Measurements from ENCODE around the gene OR4D11. TPM values are rescaled to one million over a fixed set of nuclear protein-coding genes. Genes with fewer than 3 reads are reported as not detected.

OR4D11 gene
- total and polyA plus RNA-seq, 9 of the 15 experiments (the other 6 are each of a cell fraction or from before 2014, with no cell fraction given): not detected

DNA sequence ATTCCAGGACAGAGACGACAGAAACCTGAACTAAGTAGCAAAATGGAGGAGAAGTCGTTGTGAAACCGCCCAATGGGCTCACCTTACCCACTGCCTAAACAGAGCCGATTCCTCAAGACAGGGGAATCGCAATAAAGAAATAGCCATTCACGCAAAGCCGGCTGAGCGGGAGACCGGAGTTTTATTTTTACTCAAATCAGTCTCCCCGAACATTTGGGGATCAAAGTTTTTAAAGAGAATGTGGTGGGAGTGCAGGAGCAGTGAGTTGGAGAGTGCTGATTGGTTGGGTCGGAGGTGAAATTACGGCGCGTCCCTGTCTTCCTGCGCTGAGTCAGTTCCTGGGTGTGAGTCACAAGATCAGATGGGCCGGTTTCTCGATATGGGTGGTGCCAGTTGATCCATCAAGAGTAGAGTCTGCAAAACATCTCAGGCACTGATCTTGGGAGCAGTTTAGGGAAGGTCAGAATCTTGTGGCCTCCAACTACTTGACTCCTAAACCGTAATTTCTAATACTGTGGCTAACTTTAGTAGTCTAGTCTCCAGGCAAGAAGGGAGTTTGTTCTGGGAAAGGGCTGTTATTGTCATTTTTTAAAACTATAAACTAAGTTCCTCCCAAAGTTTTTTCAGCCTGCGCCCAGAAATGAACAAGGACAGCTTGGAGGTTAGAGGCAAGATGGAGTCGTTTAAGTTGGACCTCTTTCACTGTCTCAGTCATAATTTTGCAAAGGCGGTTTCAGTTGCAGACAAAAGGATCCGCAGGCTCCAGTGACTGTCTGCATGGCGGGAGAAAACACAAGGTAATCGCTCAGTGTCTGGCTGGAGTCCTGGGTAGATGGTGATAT lies 42.0 kb downstream of the OR4D11 start (continued):
- TF ChIP-seq, protein P1, sequence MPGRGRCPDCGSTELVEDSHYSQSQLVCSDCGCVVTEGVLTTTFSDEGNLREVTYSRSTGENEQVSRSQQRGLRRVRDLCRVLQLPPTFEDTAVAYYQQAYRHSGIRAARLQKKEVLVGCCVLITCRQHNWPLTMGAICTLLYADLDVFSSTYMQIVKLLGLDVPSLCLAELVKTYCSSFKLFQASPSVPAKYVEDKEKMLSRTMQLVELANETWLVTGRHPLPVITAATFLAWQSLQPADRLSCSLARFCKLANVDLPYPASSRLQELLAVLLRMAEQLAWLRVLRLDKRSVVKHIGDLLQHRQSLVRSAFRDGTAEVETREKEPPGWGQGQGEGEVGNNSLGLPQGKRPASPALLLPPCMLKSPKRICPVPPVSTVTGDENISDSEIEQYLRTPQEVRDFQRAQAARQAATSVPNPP (IDR thresholded peaks at IDR 0.05; ENCODE audit: borderline replicate concordance, insufficient read depth, insufficient read length): no peak
- TF ChIP-seq, protein P2, sequence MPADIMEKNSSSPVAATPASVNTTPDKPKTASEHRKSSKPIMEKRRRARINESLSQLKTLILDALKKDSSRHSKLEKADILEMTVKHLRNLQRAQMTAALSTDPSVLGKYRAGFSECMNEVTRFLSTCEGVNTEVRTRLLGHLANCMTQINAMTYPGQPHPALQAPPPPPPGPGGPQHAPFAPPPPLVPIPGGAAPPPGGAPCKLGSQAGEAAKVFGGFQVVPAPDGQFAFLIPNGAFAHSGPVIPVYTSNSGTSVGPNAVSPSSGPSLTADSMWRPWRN (IDR thresholded peaks at IDR 0.05; ENCODE audit: low read depth): peak; percentile 17; the same call in 1 of the 2 replicates
- TF ChIP-seq, protein P3, sequence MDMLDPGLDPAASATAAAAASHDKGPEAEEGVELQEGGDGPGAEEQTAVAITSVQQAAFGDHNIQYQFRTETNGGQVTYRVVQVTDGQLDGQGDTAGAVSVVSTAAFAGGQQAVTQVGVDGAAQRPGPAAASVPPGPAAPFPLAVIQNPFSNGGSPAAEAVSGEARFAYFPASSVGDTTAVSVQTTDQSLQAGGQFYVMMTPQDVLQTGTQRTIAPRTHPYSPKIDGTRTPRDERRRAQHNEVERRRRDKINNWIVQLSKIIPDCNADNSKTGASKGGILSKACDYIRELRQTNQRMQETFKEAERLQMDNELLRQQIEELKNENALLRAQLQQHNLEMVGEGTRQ (CRISPR knock-in tag; IDR thresholded peaks at IDR 0.05): no peak
- TF ChIP-seq XRCC4 (IDR thresholded peaks at IDR 0.05; ENCODE audit: extremely low read depth, insufficient read depth, insufficient read length): no peak
- TF ChIP-seq, protein P4, sequence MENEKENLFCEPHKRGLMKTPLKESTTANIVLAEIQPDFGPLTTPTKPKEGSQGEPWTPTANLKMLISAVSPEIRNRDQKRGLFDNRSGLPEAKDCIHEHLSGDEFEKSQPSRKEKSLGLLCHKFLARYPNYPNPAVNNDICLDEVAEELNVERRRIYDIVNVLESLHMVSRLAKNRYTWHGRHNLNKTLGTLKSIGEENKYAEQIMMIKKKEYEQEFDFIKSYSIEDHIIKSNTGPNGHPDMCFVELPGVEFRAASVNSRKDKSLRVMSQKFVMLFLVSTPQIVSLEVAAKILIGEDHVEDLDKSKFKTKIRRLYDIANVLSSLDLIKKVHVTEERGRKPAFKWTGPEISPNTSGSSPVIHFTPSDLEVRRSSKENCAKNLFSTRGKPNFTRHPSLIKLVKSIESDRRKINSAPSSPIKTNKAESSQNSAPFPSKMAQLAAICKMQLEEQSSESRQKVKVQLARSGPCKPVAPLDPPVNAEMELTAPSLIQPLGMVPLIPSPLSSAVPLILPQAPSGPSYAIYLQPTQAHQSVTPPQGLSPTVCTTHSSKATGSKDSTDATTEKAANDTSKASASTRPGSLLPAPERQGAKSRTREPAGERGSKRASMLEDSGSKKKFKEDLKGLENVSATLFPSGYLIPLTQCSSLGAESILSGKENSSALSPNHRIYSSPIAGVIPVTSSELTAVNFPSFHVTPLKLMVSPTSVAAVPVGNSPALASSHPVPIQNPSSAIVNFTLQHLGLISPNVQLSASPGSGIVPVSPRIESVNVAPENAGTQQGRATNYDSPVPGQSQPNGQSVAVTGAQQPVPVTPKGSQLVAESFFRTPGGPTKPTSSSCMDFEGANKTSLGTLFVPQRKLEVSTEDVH (IDR thresholded peaks at IDR 0.05; ENCODE audit: low read depth, partially characterized antibody): no peak
- TF ChIP-seq ZNF830 (CRISPR knock-in tag; IDR thresholded peaks at IDR 0.05): peak; percentile 74; the same call in 1 of the 2 replicates
- TF ChIP-seq KDM2B (CRISPR knock-in tag; IDR thresholded peaks at IDR 0.05): no peak
- no peak for TF ChIP-seq ZNF124 (CRISPR knock-in tag; IDR thresholded peaks at IDR 0.05)
- TF ChIP-seq, protein P5, sequence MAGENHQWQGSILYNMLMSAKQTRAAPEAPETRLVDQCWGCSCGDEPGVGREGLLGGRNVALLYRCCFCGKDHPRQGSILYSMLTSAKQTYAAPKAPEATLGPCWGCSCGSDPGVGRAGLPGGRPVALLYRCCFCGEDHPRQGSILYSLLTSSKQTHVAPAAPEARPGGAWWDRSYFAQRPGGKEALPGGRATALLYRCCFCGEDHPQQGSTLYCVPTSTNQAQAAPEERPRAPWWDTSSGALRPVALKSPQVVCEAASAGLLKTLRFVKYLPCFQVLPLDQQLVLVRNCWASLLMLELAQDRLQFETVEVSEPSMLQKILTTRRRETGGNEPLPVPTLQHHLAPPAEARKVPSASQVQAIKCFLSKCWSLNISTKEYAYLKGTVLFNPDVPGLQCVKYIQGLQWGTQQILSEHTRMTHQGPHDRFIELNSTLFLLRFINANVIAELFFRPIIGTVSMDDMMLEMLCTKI (IDR thresholded peaks at IDR 0.05; ENCODE audit: partially characterized antibody): no peak
- TF ChIP-seq, protein P6, sequence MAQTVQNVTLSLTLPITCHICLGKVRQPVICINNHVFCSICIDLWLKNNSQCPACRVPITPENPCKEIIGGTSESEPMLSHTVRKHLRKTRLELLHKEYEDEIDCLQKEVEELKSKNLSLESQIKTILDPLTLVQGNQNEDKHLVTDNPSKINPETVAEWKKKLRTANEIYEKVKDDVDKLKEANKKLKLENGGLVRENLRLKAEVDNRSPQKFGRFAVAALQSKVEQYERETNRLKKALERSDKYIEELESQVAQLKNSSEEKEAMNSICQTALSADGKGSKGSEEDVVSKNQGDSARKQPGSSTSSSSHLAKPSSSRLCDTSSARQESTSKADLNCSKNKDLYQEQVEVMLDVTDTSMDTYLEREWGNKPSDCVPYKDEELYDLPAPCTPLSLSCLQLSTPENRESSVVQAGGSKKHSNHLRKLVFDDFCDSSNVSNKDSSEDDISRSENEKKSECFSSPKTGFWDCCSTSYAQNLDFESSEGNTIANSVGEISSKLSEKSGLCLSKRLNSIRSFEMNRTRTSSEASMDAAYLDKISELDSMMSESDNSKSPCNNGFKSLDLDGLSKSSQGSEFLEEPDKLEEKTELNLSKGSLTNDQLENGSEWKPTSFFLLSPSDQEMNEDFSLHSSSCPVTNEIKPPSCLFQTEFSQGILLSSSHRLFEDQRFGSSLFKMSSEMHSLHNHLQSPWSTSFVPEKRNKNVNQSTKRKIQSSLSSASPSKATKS (CRISPR knock-in tag; IDR thresholded peaks at IDR 0.05): peak; percentile 37; the same call in 1 of the 2 replicates
- peak; percentile 97 for TF ChIP-seq BRD4 (IDR thresholded peaks at IDR 0.05)
- TF ChIP-seq, protein P7, sequence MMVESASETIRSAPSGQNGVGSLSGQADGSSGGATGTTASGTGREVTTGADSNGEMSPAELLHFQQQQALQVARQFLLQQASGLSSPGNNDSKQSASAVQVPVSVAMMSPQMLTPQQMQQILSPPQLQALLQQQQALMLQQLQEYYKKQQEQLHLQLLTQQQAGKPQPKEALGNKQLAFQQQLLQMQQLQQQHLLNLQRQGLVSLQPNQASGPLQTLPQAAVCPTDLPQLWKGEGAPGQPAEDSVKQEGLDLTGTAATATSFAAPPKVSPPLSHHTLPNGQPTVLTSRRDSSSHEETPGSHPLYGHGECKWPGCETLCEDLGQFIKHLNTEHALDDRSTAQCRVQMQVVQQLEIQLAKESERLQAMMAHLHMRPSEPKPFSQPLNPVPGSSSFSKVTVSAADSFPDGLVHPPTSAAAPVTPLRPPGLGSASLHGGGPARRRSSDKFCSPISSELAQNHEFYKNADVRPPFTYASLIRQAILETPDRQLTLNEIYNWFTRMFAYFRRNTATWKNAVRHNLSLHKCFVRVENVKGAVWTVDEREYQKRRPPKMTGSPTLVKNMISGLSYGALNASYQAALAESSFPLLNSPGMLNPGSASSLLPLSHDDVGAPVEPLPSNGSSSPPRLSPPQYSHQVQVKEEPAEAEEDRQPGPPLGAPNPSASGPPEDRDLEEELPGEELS (CRISPR knock-in tag; IDR thresholded peaks at IDR 0.05; ENCODE audit: borderline replicate concordance): no peak
- TF ChIP-seq TSC22D4 (tag; IDR thresholded peaks at IDR 0.05): no peak
- TF ChIP-seq EZH2 (IDR thresholded peaks at IDR 0.05; ENCODE audit: borderline replicate concordance, low read depth, low read length): no peak

Data from K562 (cell line).